Adipocyte (in vitro differentiated cells): Measurements from ENCODE around the gene FXYD3.

Experiments
- DNase-seq: peaks from one replicate; pipeline ENCODE4 v3.0.0-alpha.2; 2015; ENCODE audit warnings: low read depth
- H3K27me3 ChIP-seq: replicated peaks from 2 replicates; pipeline ENCODE4 v1.7.0; 2013; ENCODE audit warnings: mild to moderate bottlenecking, low read length, moderate library complexity; ENCODE audit not compliant: control insufficient read depth, insufficient read depth
- H3K36me3 ChIP-seq: 2 replicates; pipeline ENCODE4 v1.7.0; 2013; ENCODE audit warnings: low read length, mild to moderate bottlenecking, moderate library complexity; ENCODE audit not compliant: control insufficient read depth, insufficient read depth, severe bottlenecking
- H3K4me1 ChIP-seq: 2 replicates; pipeline ENCODE4 v1.7.0; 2013; ENCODE audit warnings: mild to moderate bottlenecking, low read length, moderate library complexity; ENCODE audit not compliant: control insufficient read depth, insufficient read depth
- H3K4me3 ChIP-seq: 2 replicates; pipeline ENCODE4 v1.7.0; 2013; ENCODE audit warnings: mild to moderate bottlenecking, low read length, moderate library complexity
- H3K9ac ChIP-seq: 2 replicates; pipeline ENCODE4 v1.7.0; 2013; ENCODE audit warnings: mild to moderate bottlenecking, low read length, moderate library complexity
- H3K9me3 ChIP-seq: 2 replicates; pipeline ENCODE4 v1.7.0; 2013; ENCODE audit warnings: mild to moderate bottlenecking, low read length, moderate library complexity; ENCODE audit not compliant: control insufficient read depth

FXYD3 gene

DNA sequence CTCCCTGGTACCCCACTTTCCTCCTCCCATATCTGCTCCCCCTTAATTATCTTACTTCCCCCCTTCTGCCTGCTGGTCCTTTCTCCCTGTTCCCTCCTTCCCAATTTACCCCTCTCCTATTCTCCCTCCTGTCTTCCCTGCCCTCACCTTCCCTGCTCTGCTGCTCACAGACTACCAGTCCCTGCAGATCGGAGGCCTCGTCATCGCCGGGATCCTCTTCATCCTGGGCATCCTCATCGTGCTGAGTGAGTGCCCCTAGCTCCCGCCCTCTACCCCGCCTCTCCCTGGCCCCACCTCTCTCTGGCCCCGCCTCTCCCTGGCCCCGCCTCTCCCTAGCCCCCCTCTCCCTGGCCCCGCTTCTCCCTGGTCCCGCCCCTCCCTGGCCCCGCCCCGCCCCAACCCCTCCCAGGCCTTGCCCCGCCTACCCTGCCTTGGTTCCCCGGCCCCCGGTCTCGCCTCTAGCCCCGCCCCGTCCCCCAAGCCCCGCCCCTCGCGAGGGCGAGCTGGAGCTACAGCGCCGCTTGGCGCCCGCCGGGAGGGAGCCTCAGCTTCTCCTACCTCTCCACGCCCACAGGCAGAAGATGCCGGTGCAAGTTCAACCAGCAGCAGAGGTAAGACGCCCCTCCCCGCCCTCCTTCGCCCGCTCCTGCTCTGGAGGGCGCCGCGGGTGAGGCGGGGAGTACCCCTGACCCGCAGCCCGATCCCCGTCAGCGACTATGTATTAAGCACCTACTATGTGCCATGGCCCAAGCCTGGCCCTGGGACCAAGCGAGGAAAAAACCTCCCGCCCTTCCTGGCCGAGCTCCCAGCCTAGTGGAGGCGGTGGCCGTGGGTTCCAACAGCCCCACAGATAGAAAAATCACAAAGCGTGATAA lies 25.6 kb downstream of the FXYD3 start:
- H3K4me1 ChIP-seq = peaks cover 40% of the 10 kb centered on the region
- H3K9me3 ChIP-seq = no peaks in the 10 kb centered on the region
- no peaks in the 10 kb centered on the region for H3K36me3 ChIP-seq
- peak; percentile 93 for DNase-seq
- H3K27me3 ChIP-seq = peaks cover 4% of the 10 kb centered on the region
- H3K9ac ChIP-seq = peak overlapping the region; percentile 53
- H3K4me3 ChIP-seq = peak overlapping the region; percentile 66

DNA sequence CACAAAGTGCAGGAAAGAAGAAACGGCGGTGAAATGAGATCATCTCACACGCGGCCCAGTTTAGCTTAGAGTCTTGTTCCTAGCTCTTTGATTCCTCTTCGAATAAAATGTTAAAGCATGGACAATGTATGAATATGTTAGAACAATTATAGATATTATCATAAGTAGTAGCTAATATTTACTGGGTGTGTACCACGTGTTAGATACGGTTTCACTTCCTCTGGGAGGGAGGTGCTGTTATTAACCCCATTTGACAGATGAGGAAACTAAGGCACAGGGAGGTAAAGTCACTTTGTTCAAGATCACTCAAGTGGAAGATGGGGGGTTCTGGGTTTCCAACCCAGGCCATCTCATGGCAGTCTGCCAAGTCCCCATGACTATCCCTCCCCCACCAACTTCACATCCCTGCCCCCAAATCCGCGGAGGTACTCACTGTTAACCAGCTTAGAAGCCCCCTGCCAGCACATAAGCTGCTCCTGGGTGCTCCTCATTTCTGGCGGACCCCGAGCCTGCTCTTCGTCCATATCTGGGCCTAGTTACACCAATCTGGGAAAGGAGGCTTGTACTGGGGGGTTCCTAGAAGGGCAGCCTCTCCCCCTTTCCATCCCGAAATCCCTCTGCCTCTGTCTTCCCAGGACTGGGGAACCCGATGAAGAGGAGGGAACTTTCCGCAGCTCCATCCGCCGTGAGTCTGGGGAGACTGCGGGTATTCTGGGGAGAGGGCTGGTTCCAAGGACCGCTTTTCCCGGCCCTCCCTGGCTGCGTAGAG lies 26.4 kb downstream of the FXYD3 start:
- no peak for DNase-seq
- Histone ChIP-seq H3K27me3 (peaks cover 4% of the 10 kb centered on the region), H3K9me3 (no peaks in the 10 kb centered on the region), H3K4me1 (peaks cover 38% of the 10 kb centered on the region), H3K4me3 (no peak overlapping the region), H3K36me3 (no peaks in the 10 kb centered on the region), H3K9ac (no peak overlapping the region)

DNA sequence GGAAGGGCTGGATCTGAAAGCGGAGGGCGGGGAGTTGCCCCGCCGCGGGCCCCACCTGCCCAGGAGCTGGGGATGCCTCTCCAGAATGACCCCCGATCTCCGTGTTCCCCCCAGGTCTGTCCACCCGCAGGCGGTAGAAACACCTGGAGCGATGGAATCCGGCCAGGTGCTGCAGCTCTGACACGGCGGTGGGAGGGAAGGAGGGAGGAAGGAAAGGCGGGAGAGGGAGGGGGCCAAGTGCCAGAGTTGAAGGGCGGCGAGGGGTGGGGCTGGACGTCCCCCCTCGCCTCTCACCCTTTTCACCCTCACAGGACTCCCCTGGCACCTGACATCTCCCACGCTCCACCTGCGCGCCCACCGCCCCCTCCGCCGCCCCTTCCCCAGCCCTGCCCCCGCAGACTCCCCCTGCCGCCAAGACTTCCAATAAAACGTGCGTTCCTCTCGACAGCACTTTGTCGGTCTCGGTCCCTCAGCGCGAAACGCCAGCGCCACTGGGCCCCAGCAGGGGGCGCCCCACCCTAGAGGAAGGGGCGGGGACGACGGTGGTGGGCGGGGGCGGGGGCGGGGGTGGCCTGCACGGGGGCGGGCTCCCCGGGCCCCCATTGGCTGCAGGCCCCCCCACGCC lies 27.1 kb downstream of the FXYD3 start:
- Histone ChIP-seq H3K9me3 (no peaks in the 10 kb centered on the region), H3K4me1 (peaks cover 35% of the 10 kb centered on the region), H3K9ac (no peak overlapping the region), H3K27me3 (peaks cover 4% of the 10 kb centered on the region), H3K36me3 (no peaks in the 10 kb centered on the region), H3K4me3 (no peak overlapping the region)
- DNase-seq = peak; percentile 64

DNA sequence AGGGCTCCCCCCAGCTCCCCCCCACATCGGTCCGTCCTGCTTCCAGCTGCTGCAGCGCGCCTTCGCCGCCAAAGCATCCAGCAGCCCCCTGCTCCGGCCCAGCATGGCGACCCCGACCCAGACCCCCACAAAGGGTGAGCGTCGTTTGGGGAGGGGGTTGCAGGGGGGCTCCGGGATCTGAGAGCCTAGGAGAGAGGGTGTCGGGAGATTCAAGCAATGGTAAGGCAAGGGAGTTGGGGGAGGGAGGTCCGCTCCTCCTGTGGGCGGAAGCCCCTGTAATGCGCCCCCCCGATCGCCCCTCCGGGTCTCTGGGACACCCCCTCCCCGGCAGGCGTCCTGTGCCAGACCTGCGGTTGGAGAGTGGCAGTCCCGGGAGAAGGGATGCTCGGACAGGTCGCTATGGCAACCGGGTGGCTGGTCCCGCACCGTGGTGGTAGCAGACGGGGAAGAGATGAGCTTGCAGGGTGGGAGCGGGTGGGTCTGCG lies 27.6 kb downstream of the FXYD3 start, which contains the start of gene FXYD7:
Gene FXYD7 (plus strand): TSS at position 25 of the 485 bp plus-strand sequence. CDS start 79 bp downstream, at position 104.
- H3K9me3 ChIP-seq = no peaks in the 10 kb centered on the region
- no peak for DNase-seq
- H3K27me3 ChIP-seq = peaks cover 4% of the 10 kb centered on the region
- H3K9ac ChIP-seq = no peak within 1 kb of the TSS
- no peak within 1 kb of the TSS for H3K4me3 ChIP-seq
- no peaks in the 10 kb centered on the region for H3K36me3 ChIP-seq
- H3K4me1 ChIP-seq = peaks cover 30% of the 10 kb centered on the region

DNA sequence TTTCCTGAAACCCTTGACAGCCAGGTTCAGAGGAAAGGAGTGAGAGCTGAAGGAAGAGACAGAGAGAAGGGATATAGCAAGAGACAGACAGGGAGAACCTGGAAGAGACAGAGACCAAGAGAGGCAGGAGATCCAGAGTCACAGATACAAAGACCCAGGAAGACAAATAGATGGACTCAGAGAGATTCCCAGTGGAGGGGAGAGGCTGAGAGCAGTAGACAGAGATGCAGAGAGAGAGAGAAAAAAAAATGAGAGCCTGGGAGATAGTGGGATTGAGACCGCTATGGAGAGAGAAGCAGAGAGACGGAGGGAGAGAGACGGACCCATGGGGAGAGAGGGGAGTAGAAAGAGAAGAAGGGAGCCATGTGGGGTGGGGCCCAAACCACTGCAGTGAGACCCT lies 28.2 kb downstream of the FXYD3 start:
- Histone ChIP-seq H3K9ac (no peak overlapping the region), H3K4me3 (no peak overlapping the region), H3K4me1 (peaks cover 25% of the 10 kb centered on the region), H3K27me3 (peaks cover 4% of the 10 kb centered on the region), H3K36me3 (no peaks in the 10 kb centered on the region), H3K9me3 (no peaks in the 10 kb centered on the region)
- DNase-seq = no peak

DNA sequence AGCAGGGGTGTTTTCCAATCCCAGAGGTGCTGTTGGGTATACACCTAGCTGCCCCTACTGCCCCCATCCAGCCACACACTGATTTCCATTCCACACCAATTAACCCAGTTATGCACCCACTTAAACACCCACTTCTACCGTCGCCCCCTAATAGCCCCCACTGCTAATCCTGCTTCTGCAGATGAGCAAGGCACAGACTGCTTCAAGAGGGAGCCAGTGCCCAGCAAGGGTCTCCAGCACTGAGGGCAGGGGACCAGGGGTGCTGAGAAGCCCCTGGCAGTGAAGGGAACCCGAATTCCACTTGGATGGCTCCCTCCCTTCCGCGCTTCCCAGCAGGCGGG lies 28.6 kb downstream of the FXYD3 start:
- Histone ChIP-seq H3K9me3 (no peaks in the 10 kb centered on the region), H3K27me3 (peaks cover 4% of the 10 kb centered on the region), H3K4me1 (peaks cover 21% of the 10 kb centered on the region), H3K4me3 (no peak overlapping the region), H3K9ac (no peak overlapping the region), H3K36me3 (no peaks in the 10 kb centered on the region)
- no peak for DNase-seq

DNA sequence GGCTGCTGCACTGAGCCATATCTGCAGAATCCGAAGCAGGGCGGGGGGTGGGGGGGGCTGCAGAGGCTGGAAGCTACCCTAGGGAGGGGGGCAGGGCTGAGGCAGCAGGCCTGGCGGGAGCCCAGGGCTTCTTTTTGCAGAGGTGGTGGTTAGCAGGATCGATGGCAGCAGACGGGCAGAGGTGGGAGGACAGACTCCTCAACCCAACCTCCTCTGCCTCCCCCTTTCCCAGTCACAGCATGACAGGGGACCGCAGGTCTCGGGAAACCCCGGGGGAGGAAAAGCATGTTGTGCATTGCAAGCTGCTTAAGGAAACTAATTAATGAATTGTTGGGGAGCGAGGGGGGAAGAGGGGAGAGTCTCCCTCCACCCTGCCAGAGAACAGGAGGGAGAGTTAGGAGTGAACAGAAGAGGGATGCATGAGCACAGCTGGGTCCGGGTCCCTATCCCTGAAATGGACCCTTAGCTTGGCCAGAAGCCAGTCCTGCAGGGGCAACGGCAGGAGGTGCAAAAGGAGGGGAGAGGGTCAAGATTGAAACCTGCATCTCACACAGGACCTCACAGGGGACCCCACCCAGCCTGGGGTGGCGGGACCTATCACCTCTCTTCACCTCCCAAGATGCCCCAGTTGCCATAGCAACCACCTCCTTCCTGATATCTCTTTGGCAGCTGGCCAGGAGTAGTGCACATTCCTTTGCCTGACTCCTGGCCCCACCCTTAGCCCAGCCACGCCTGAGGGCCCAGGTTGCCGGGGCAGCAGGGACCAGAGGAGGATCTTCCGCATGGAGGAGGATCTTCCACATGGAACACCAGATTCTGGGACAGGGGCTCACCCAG lies 29.2 kb downstream of the FXYD3 start:
- H3K9ac ChIP-seq = no peak overlapping the region
- no peaks in the 10 kb centered on the region for H3K9me3 ChIP-seq
- no peak for DNase-seq
- no peak overlapping the region for H3K4me3 ChIP-seq
- H3K36me3 ChIP-seq = no peaks in the 10 kb centered on the region
- H3K4me1 ChIP-seq = peaks cover 15% of the 10 kb centered on the region
- peaks cover 4% of the 10 kb centered on the region for H3K27me3 ChIP-seq

DNA sequence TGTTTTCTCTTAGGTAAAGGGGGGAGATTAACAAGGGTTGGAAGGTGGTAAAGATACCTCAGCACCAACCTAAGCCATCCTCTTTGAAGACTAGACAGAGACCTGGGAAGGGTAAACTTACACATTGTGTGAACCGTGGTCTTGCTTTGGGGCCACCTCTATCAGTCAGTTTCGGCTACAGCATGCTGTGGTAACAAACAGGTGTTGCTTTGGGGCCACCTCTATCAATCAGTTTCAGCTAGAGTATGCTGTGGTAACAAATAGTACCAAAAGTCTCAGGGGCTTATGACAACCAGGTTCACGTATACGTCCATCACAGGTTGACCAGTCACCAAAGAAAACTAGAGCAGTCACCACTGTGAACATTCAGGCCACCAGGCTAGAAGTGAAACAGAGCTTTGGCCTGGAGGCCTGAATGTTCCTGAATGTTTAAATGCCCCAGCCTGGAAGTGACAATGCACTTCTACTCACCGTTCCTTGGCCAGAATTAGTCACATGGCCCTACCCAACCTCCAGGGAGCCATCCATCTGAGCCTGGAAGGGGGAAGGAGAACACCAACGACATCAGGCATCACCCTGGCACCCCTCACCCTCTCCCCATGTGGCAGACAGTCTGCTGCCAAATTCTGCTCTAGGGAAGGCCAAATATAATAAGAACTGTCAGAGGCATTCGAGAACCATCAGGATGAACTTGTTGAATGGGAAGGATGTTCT lies 31.3 kb downstream of the FXYD3 start:
- DNase-seq = no peak
- H3K36me3 ChIP-seq = no peaks in the 10 kb centered on the region
- H3K27me3 ChIP-seq = peaks cover 4% of the 10 kb centered on the region
- H3K4me3 ChIP-seq = no peak overlapping the region
- peaks cover 4% of the 10 kb centered on the region for H3K4me1 ChIP-seq
- H3K9ac ChIP-seq = no peak overlapping the region
- H3K9me3 ChIP-seq = no peaks in the 10 kb centered on the region

DNA sequence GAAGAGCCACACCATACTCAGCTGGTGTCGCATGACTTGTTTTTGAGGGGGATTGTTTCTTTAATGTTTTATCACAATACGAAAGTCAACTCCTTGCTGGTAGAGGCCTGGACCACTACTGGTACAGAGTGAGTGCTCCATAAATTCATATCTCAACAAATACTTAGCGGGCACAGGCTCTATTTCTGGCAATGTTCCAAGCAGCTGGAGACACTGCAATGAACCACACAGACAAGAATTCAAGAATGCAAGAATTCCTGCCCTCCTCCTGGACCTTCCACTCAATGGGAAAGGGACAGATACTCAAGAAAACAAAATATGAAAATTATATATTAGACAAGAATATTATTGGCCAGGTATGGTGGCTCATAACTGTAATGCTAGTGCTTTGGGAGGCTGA lies 33.8 kb downstream of the FXYD3 start:
- H3K4me1 ChIP-seq = peaks cover 7% of the 10 kb centered on the region

DNA sequence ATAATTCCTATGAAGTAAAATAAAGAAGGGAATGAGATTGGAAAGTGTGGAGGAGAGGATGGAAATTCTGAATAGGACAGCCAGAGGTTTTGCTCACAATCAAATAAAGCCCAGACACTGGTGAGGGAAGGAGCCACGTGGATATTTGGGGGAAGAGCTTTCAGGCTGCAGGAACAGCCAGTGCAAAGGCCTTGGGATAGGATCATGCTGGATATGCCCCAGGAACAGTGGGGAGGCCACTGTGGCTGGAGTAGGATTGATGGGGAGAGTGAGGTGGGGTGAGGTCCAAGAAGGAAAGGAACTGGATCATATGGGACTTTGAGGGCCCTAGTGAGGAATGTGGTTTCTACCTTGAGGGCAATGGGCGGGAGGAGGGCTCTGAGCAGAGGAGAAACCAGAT lies 34.8 kb downstream of the FXYD3 start:
- no peak for DNase-seq
- no peak overlapping the region for H3K4me3 ChIP-seq
- H3K4me1 ChIP-seq = peaks cover 16% of the 10 kb centered on the region
- H3K9ac ChIP-seq = no peak overlapping the region
- H3K27me3 ChIP-seq = no peaks in the 10 kb centered on the region
- H3K36me3 ChIP-seq = no peaks in the 10 kb centered on the region
- no peaks in the 10 kb centered on the region for H3K9me3 ChIP-seq

More for the DNA sequence above, 33.8 kb downstream of the FXYD3 start:
- no peak for DNase-seq
- no peak overlapping the region for H3K9ac ChIP-seq
- no peaks in the 10 kb centered on the region for H3K9me3 ChIP-seq
- H3K27me3 ChIP-seq = no peaks in the 10 kb centered on the region
- H3K4me3 ChIP-seq = no peak overlapping the region
- H3K36me3 ChIP-seq = no peaks in the 10 kb centered on the region
